PFSK-1 (cell line): ENCODE data around the gene TRIM9.

Experiments used
- POLR2AphosphoS5 ChIP-seq: IDR thresholded peaks from 2 replicates; pipeline ENCODE4 v1.6.1; 2012; ENCODE audit warnings: low read depth, mild to moderate bottlenecking, control low read depth, low read length, moderate library complexity
- SIN3A ChIP-seq: IDR thresholded peaks from 2 replicates; pipeline ENCODE4 v1.6.1; 2012; ENCODE audit warnings: mild to moderate bottlenecking, low read length, moderate library complexity, borderline replicate concordance; ENCODE audit not compliant: insufficient read depth
- TF ChIP-seq, protein P1 (sequence below), 2 experiments: IDR thresholded peaks; 2 replicates each; pipeline versions ENCODE4 v1.6.1 to v1.8.0; 2011 to 2012; ENCODE audit warnings: low read depth in 2 of 2, low read length in 2 of 2, control low read depth in 1 of 2, inconsistent platforms in 1 of 2, mild to moderate bottlenecking in 1 of 2, moderate library complexity in 1 of 2; ENCODE audit not compliant: insufficient read depth in 1 of 2

DNA sequence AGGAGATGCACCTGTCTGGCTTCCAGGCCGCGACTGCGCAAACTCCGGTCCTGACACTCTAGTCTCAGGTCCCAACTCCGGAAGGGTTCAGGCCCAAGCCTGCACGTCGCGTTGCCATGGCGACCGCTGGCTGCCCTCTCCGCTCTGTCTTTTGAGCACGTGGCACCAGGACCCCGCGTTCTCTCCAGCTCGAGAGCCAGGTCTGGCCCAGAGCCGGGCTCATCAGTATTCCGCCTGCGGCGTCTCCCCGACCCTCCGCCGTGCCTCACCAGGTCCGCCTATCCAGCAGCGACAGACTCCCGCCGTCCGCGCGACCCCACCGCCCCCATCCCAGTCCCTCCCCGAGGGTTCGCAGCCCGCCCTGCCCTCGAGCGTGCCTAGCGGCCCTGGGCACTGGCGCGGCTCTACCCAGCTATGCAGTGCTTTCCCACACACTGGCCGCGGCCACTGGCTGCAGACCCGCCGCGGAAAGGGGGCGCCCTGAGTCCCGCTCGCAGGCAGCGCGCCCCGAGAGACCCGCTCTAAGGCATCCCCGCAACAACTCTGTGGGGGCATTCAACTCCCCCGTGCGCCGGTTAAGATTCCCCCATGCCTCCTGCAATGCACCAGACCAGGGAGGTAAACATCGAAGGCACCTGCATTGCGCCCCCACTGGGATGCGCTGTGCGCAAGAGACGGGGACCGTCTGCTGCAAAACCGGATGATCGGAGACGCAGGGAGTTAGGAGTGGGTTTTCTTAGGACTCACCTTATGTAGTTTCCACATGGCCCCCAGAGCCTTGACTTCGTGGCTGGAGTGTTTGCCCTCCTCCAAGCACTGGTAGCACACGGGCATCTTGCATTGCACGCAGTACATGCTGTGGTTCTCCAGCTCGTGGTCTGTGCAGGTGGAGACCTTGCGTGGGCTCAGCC is 1.3 kb downstream of the TRIM9 start:
- TF ChIP-seq POLR2AphosphoS5 (no peak), SIN3A (no peak)
- TF ChIP-seq, protein P1, sequence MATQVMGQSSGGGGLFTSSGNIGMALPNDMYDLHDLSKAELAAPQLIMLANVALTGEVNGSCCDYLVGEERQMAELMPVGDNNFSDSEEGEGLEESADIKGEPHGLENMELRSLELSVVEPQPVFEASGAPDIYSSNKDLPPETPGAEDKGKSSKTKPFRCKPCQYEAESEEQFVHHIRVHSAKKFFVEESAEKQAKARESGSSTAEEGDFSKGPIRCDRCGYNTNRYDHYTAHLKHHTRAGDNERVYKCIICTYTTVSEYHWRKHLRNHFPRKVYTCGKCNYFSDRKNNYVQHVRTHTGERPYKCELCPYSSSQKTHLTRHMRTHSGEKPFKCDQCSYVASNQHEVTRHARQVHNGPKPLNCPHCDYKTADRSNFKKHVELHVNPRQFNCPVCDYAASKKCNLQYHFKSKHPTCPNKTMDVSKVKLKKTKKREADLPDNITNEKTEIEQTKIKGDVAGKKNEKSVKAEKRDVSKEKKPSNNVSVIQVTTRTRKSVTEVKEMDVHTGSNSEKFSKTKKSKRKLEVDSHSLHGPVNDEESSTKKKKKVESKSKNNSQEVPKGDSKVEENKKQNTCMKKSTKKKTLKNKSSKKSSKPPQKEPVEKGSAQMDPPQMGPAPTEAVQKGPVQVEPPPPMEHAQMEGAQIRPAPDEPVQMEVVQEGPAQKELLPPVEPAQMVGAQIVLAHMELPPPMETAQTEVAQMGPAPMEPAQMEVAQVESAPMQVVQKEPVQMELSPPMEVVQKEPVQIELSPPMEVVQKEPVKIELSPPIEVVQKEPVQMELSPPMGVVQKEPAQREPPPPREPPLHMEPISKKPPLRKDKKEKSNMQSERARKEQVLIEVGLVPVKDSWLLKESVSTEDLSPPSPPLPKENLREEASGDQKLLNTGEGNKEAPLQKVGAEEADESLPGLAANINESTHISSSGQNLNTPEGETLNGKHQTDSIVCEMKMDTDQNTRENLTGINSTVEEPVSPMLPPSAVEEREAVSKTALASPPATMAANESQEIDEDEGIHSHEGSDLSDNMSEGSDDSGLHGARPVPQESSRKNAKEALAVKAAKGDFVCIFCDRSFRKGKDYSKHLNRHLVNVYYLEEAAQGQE (IDR thresholded peaks at IDR 0.05; ENCODE audit: insufficient read depth in 1 of 2, low read depth in 2 of 2, low read length in 2 of 2) = no peak; a peak in 1 of 4 replicates
